GM12891 (cell line): Measurements from ENCODE around the gene AKAP12.

Source experiments
- PAX5 ChIP-seq: IDR thresholded peaks from 2 replicates; pipeline ENCODE4 v1.6.1; 2011; ENCODE audit warnings: low read length, moderate library complexity, mild to moderate bottlenecking; ENCODE audit not compliant: insufficient read depth, severe bottlenecking
- POLR2A ChIP-seq: IDR thresholded peaks from 2 replicates; pipeline ENCODE4 v1.6.1; 2011; ENCODE audit warnings: low read depth, low read length, control low read depth
- POLR2AphosphoS5 ChIP-seq: IDR thresholded peaks from 2 replicates; pipeline ENCODE4 v1.6.1; 2011; ENCODE audit warnings: low read depth, low read length, control low read depth
- SPI1 ChIP-seq: IDR thresholded peaks from 2 replicates; pipeline ENCODE4 v1.6.1; 2011; ENCODE audit warnings: low read depth, low read length, control low read depth
- TAF1 ChIP-seq: IDR thresholded peaks from 2 replicates; pipeline ENCODE4 v1.6.1; 2011; ENCODE audit warnings: low read depth, low read length, control low read depth

GRCh38 chr6:151335930-151336329 is 96.2 kb downstream of the AKAP12 start:
- TF ChIP-seq POLR2A (no peak), POLR2AphosphoS5 (no peak), TAF1 (no peak), SPI1 (no peak), PAX5 (no peak)
